NCI-H2081 (cell line): ENCODE data around the gene ADGRD1.

Experiments
- DNase-seq, 2 experiments: peaks; one replicate each; lab custom pipeline; 2025; lab: John Stamatoyannopoulos, UW

The ADGRD1 gene

DNA sequence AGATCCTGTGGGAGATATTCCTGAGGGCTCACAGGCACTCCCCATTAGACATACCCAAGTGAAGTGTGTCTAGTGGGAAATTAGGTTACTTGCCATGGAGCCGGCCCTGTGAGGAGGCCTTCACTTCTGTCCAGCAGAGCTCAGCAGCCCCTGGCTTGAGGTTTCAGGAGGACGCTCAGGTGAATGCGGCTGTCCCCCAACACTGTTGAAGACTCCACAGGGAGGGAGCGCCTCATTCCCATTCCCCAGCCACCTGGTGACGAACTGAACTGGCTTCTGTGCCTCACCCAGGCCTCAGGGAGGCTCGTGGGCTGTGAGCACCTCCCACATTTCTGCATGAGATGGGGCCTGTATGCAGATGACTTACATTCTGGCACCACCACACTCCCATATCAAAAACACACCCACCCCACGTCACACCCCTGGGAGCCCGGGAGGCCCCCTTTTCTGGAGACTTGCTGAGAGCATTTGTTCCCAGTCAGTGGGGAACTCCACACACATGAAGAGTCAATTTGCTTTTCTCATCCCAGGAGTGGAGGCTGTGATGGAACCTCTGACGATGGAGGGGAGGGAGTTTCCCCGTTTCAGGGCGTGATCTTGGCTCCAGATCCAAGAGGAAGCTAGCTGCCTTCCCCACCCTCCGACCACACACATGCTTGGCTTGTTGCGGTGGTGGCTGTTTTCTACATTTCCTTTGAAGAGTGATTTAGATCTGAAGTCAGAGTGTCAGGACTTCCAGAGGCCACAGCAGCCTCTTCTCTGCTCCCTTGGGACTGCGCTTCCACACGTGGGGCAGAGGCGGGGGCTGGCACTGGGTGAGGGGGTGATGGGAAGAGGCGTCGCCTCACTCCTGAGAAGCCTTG lies 120.7 kb downstream of the ADGRD1 start:
- no peak for DNase-seq

DNA sequence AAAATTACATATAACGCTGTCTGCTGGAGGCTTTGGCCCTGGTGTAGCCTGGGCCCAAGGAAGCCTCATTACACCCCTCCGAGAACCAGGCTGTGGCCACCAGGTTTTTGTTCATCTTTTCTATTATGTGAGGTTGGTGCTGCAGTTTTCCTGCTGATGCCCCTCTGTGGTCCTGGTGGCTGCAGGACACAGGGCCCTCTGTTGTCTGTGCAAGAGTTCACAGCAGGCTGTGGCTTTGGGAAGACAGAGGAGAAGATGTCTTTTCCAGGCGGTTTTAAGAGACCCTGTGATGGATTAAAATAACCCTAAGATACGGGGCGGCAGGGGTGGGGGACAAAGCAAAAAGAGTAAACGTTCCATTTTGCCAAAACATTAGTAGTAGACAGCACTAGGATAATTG lies 121.5 kb downstream of the ADGRD1 start:
- DNase-seq = no peak

DNA sequence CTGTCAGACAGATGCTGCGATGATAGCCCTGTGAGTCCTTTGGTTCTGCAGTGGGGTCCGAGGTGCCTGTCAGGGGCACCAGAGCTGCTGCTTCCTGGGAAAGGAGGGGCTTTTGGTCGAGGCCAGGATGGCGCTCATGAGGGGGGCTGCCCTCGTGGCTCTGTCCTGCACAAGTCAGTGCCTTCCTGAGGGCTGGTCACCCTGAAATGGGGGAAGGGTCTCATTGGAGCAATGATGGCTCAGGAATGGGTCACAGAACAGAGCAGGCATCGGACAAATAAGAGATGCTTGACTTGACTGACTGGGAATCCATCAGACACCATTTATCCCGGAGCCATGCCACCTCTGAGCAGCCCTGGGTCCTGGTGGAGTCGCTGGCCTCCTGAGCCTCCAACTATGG lies 121.9 kb downstream of the ADGRD1 start:
- no peak for DNase-seq

DNA sequence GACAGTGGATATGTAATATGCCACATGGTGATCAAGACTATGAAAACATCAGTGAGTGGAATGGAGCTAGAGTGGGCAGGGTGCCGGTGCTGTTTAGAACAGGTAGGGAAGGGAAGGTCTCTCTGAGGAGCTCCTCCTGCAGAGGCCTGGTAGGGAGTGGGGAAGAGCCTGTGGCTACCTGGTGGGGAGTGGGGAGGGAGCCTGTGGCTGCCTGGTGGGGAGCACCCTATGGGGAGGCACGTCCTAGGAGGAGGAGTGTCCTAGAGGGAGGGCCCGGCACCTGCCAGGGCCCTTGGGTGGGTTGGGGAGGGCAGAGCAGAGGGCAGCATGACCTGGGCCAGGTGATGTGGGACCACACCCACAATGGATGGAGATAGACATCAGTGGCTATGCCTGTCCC lies 122.6 kb downstream of the ADGRD1 start:
- no peak for DNase-seq

DNA sequence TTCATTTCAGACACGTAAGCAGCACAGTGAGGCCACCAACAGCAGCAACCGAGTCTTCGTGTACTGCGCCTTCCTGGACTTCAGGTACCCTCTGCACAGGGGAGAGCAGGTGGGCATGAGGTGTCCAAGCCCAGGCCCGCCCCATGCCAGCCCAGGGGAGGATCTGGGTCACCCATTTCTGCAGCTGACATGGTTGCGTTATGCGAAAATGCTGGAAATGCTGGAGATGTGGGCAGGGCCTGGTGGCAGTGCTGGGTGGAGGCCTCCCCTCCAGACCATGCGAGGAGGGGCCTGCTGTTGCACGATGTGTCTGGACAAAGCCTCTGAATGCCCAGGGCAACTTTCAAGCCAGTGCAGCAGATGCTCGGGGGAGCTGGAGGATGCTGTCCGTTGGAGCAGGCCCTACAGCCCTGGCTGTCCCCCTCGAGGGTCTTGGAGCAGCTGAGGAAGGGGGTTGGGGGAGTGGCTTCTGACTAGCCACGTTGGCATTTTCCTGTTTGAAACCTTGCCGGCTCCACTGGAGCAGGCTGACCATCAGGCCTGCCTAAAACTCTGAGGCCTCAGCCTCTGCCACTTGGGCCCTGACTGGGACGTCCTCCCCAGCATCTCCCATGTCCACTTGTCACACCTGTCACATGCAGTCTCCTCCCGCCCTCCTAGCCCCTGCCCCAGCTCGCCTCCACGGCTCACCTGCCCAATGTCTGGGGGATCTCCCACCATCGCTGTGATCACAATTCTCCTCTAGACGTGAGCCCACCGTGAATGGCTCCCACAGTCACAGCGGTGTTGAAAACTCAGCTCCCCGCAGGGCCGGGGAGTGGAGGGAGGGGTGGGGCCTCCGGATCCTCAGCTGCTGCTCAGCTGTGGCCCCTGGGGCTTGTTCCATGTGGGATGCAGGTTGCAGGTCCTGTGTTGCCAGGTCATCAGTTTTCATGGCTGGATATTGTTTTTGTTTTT lies 123.4 kb downstream of the ADGRD1 start:
- DNase-seq = no peak

DNA sequence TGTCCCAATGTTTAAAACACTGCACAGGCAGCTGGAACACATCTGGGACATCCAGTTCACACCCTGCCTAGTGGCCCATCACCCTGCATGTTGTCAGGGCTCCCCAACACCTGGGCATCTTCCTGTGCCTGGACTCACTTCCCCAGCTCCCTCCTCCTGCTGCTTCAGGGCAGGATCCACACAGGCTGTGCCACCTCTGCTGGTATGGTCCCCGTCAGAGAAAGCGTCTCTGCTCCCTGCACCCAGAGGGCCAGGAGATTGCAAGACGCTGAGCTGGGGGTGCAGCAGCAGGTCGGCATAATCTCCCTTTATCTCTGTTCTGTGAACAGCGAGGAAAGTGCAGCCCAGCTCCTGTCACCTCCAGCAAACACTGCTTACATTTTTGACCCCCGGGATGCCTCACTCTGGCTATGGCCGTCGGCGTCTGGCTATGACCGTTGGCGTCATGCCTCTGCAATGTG lies 124.3 kb downstream of the ADGRD1 start:
- no peak for DNase-seq

DNA sequence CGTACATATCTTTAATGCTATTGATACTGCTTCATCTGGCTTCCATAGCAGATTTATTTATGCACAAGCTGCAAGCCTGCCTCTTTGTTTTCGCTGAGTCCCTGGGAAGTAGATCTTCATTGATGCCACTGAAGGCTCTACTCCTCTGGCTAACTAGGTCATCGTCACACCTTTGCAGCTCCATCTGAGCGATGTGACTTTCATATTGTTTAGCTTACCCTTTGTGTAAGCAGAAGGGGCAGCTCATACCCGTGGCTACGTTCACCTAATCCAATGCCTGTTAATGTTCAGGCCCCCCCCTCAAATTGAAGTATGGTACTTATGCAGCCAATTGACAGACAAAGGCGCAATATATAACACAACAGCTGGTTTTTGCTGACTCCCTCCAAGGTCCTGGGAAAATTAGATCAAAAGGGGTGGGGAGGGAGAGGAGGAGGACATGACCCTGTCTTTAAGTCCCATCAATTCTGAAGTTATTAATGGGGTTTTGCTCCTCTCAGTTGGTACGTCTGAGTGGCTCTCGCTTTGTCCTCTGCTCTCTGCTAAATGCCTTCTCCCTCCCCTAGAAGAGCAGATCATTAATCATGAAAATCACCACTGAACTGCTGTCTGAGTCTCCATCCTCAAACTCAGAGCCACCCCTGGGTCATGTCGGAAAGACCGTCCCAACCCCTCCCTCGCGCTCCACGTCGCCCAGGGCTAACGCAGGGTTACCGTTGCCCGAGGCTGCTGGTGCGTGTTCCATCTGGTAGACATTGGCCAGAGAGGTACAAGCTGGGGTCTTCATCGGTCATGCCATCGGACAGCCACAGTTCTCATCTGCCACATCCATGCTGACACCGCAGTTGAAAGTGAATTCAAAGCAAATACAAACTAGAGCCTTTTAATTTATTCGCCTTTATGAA lies 128.8 kb downstream of the ADGRD1 start:
- DNase-seq = no peak

DNA sequence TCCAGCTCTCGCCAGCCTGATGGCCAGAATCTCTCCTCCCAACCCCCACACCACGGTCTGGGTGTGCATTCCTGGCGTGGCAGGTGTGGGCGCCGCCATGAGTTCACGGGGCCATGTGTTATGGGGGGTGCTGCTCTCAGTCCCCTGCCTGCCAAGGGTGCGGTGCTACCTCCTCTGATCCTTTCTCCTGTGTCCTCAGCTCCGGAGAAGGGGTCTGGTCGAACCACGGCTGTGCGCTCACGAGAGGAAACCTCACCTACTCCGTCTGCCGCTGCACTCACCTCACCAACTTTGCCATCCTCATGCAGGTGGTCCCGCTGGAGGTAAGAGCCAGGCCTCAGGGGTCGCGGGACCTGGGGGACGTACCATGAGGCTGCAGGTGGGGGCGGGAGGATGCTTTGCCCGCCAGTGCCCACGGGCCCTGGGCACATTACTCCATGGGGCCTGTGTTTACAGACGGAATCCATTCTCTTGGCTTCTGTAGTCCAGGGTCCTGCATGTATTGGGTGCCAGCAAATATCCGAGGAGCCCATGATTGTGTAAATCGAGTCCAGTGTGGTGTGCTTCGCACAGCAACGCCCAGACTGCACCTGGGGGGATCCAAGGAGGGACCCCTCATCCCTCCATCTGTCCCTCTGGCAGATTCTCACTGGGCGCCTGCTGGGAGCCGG lies 130.8 kb downstream of the ADGRD1 start:
- no peak for DNase-seq

DNA sequence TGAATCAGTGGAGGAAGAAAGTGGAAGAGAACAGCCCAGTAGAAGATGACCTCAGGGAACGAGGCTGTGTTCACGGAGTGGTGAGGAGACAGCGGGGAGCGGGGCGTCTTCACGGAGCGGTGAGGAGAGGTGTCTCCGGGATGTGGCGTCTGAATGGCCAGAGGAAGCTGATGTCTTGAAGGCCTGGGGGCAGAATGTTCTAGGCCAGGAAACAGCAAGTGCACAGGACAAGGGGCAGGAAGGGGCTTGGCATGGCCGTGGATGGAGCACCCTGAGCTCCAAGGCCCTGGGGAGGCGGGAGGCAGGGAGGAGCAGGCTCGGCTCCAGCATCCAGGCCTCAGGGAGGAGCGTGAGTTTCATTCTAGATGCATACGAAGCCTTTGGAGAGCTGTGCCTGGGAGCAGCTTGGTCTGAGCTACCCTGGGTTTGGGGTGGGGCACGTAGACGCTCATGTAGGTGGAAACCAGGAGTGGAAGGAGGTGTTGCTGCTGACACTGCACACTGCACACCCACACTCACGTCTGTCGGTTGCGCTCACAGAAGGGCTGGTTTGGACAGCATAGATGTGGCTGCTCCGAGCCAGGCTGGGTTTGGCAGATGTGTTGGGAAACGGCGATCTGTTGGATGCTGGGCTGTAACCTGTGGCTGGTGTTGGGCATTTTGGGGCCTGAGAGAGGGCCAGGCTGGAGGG lies 131.6 kb downstream of the ADGRD1 start:
- DNase-seq = no peak

DNA sequence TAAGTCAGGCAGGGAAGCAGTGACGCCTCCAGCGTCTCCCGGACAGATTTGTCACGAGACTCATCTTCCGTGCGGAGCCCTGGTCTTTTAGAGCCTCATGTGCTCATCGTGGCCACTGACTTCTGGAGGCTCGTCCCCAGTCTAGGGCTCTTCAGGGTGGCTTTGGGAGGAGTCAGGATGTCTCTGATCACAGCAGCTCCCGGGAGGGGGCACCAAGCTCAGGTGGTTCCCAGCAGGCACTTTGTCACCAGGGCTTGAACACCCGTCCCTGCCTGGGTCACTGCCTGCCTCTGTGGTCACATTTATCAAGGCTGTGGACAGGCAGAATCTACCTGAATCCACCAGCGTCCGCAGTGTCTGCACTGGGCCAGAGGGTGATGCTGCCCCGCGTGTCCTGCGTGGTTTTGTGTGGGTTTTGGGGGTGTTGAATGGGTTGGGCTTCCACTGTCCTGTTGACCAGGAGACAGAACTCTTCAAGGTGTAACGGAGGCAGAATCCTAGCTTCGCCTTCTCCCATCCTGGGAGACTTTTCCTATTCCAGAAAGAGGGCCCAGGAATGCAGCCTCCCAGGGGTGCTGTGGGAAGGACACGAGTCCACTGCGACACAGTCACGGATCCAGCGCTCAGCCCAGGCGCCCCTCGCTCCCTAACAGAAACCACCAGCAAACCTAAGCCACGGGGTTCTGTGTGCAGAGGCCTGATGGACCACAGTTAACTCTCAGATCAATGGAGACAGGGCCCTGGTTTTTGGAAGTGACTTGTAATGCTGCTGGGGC lies 132.3 kb downstream of the ADGRD1 start:
- no peak for DNase-seq

DNA sequence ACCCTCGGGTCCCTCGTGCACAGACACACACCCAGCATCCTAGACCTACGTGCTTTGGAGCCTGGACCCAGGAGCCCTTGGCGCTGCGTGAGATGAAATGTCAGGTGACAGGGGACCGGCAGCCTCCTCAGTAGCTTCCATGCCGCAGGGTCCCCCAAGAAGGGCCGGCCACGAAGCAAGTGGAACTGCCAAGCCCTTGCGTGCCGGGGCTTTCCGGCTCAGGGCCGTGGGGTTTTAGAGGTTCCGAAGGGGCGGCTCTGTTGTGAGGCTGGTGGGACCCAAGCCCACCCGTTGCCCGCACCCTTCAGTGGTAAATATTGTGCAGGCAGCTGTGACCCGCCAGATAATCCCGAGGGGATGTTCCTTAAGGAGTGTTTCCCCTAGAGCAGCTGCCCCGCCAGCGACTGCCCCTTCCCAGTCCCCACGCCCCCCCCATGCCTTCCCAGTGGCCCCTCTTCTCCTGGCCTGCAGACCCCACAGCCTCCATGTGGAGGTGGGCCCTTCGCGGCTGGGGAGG lies 133.7 kb downstream of the ADGRD1 start:
- no peak for DNase-seq

DNA sequence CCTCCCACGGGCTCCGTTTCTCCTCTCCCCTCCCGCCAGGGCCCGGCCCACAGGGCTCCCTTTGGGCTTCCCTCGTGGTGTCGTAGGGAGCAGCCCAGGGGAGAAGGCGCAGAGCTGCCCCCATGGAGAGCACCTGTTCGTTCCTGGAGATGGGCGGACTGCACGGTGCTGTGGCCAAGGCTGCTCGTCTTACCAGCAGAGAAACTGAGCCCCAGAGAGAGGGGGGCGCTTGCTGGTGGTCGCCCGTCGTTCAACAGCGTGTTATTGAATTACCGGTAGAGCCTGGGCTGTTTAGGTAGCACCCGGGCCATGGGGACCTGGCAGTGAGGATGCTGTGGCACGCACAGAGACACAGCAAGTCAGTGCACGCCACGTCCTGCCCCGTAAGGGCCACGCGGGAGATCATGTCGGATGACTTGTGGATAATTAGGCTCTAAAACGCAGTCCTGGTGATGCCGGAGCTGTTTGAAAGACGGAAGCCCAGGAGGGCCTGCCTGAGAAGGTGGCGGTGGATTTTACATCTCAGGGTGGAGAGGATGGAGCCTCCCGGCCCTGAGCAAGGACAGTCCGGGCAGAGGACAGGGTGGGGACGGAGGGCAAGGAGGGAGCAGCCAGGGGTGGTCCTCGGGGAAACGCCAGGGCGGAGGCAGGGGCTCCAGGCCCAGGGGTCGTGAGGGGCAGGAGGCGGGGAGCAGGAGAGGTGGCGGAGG lies 134.4 kb downstream of the ADGRD1 start:
- DNase-seq = no peak

DNA sequence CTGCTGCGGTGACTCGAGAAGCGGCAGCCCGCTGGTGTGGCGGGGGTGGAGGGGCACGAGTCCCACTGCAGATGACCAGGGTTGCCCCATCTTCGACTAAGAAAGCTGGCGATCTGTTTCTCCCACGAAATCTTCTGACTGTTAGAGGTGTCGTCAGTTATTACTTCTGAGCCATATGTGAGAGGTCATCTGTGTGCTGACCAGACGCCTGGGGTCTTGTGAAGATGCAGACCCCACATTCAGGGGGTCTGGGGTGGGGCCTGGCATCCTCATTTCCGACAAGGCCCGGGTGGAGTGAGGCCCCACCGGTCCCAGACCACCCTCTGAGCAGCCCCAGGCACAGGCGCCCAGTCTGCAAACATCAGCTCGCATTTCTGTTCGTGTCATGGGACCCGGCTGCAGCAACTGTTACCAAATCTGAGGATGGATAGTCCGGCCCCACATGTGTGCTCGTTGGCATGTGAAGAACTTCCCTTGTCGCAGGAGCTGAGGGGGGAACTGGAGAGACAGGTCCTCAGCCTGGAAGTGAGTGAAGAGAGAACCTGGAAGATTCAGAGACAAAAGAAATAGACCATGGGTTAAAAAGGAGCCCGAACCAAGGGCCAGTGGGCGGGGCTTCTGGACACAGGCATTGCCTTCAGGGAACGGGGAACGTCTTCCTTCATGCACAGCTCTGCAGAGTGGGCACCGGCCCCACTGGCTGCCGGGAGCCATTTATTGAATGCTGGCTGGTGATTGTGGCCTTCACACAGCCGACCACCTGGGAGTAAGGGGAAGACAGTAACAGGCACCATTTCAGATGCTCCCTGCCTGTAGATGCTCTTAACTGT lies 135.2 kb downstream of the ADGRD1 start:
- no peak for DNase-seq

DNA sequence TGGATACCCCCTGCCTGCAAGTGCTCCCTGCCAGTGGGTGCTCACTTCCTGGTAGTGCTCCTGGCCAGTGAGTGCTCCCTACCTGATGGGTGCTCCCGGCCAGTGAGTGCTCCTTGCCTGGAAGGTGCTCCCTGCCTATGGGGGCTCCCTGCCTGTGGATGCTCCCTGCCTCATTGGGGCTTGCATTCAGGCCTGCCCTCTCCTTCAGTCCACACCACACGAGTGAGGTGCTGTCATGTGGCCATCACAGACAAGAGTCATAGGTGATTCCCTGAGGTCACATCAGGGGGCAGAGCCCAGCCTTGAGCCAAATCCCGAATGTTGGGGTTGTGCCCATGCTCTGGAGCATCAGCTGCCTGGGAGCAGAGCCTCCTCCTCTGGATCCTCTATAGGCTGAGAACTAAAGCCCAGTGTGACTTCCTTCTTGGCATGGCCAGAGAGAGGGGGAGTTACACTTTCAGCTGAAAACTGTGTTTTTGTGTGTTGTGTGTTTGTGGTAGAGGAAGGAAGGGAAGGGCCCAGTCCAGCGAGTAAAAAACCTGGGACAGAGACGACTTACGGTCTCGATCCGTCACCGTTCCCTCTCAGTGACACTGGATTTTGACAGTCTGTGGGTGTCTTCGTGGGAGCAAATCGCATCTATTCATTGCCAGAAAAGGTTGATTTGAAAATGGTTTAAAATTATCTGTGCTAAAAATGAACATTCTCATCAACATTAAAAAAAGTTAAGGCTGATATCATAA lies 136.0 kb downstream of the ADGRD1 start:
- DNase-seq = no peak

DNA sequence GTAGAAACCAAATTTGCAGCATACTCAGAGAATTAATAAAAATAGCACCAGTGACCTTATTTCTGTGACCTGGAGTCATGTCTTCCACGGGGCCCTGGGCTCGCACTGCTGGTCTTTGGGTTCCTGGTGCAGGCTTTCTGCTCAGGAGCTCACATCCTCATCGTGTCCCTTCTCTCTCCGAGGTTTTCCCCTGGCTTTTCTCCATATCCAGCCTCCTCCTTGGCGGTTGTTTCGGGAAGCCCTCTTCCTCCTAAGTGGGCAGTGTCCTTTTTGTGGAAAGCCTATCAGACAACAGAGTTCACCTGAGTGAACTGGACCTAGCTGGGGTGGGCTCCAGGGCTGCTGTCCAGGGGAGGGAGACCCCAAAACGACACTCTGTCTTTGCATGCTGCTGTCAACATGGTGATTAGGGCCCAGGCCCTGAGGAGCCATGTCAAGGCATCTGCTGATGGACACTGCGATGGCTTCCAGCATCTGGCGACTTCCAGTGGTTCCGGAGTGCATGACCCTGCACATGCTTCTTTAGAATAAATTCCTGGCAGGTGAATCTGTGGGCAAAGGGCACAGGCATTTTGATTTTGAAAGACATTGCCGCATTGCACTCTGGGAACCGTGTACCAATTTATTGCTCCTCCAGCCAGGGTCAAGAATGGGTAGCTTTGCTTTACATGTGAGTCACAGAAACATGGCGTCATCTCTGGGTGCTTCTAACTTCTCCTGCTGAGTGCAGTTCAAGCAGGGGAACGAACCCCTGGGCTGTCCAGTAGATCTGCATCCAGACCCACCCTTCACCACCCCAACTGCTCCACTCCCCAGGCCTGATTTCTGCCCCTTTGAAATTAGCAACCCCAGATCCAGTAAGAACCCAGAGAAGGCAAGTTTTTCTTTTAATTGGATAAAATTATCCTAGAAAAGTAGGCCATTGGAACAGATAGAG lies 136.8 kb downstream of the ADGRD1 start:
- no peak for DNase-seq

DNA sequence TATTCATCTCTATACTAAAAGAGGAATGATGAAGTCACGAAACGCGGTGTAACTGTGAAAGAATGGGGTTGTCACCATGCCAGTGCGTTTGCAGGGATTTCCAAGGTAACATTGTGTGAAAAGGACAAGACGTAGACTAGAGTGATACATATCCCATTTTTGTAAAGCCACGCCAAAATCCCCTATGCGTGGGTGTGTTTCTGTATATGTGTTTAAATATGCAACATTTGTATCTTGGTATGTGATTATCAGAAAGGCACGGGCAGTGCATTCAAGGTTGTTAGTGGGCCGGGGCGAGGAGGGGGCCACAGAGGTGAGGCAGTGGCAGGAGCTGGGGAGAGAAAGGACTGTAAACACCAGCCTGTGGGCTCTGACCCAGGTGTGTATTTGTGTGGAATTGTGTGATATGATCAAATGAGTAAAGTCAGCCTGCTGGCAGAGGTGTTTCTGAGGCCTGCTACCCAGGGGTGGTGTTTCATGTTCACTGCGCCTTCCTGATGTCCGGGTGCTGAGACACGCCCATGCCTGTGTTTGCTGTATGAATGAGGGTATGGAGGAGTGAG lies 137.8 kb downstream of the ADGRD1 start:
- DNase-seq = no peak
